ENCODE measurements around the gene CROCC.
"Not testable (repeated sequence)": the region's sequence is repeated elsewhere in the genome, so short reads cannot be mapped to it uniquely, and the experiment has no call there.

The CROCC gene

GRCh38 chr1:16891057-16891456, 30.7 kb upstream of the CROCC start:
- H3K36me3 Mint-ChIP-seq (ENCODE audit: insufficient read depth) = peaks cover 20% of the 10 kb centered on the region
- H3K27ac Mint-ChIP-seq (ENCODE audit: low read depth); H3K9me3 Mint-ChIP-seq; H3K27me3 Mint-ChIP-seq; ATAC-seq (replicated peaks; ENCODE audit: extremely low read depth, poor library complexity, severe bottlenecking); H3K4me3 Mint-ChIP-seq; DNase-seq (ENCODE audit: low spot score in 2 of 2): not testable (repeated sequence)
- H3K4me1 Mint-ChIP-seq = peaks cover 20% of the 10 kb centered on the region

- DNase-seq (ENCODE audit: low spot score in 2 of 2); ATAC-seq (replicated peaks; ENCODE audit: extremely low read depth, poor library complexity, severe bottlenecking); H3K9me3 Mint-ChIP-seq; H3K4me3 Mint-ChIP-seq; H3K27ac Mint-ChIP-seq (ENCODE audit: low read depth); H3K27me3 Mint-ChIP-seq: not testable (repeated sequence)
- Mint-ChIP-seq H3K4me1 (peaks cover 36% of the 10 kb centered on the region), H3K36me3 (ENCODE audit: insufficient read depth) (peaks cover 38% of the 10 kb centered on the region)
These were observed 28.7 kb upstream of the CROCC start for GRCh38 chr1:16892978-16893525.

- H3K9me3 Mint-ChIP-seq; H3K27me3 Mint-ChIP-seq; H3K27ac Mint-ChIP-seq (ENCODE audit: low read depth); DNase-seq (ENCODE audit: low spot score in 2 of 2); H3K4me3 Mint-ChIP-seq; ATAC-seq (replicated peaks; ENCODE audit: extremely low read depth, poor library complexity, severe bottlenecking): not testable (repeated sequence)
- Mint-ChIP-seq H3K36me3 (ENCODE audit: insufficient read depth) (peaks cover 37% of the 10 kb centered on the region), H3K4me1 (peaks cover 29% of the 10 kb centered on the region)
These were observed 27.9 kb upstream of the CROCC start for GRCh38 chr1:16893796-16894195.

- H3K27me3 Mint-ChIP-seq; DNase-seq (ENCODE audit: low spot score in 2 of 2); H3K9me3 Mint-ChIP-seq; ATAC-seq (replicated peaks; ENCODE audit: extremely low read depth, poor library complexity, severe bottlenecking): not testable (repeated sequence)
- H3K27ac Mint-ChIP-seq (ENCODE audit: low read depth) = peak overlapping the region; percentile 100
- H3K4me1 Mint-ChIP-seq = peaks cover 25% of the 10 kb centered on the region
- H3K36me3 Mint-ChIP-seq (ENCODE audit: insufficient read depth) = peaks cover 32% of the 10 kb centered on the region
- peak overlapping the region; percentile 24 for H3K4me3 Mint-ChIP-seq
These were observed 27.4 kb upstream of the CROCC start for GRCh38 chr1:16894338-16894737.

GRCh38 chr1:16895233-16895597, 26.5 kb upstream of the CROCC start:
- not testable (repeated sequence) for H3K9me3 Mint-ChIP-seq; H3K27me3 Mint-ChIP-seq; DNase-seq (ENCODE audit: low spot score in 2 of 2); ATAC-seq (replicated peaks; ENCODE audit: extremely low read depth, poor library complexity, severe bottlenecking)
- Mint-ChIP-seq H3K4me1 (peaks cover 25% of the 10 kb centered on the region), H3K27ac (ENCODE audit: low read depth) (peak overlapping the region; percentile 100), H3K4me3 (peak overlapping the region; percentile 76), H3K36me3 (ENCODE audit: insufficient read depth) (peaks cover 30% of the 10 kb centered on the region)

- peak; percentile 100 for ATAC-seq (replicated peaks; ENCODE audit: extremely low read depth, poor library complexity, severe bottlenecking)
- H3K4me3 Mint-ChIP-seq = peak within 1 kb of the TSS; percentile 76
- peaks cover 30% of the 10 kb centered on the region for H3K36me3 Mint-ChIP-seq (ENCODE audit: insufficient read depth)
- H3K27me3 Mint-ChIP-seq, H3K9me3 Mint-ChIP-seq: not testable (repeated sequence)
- H3K4me1 Mint-ChIP-seq = peaks cover 25% of the 10 kb centered on the region
- H3K27ac Mint-ChIP-seq (ENCODE audit: low read depth) = peak within 1 kb of the TSS; percentile 100
- peak; percentile 81 to 85 for DNase-seq (ENCODE audit: low spot score in 2 of 2)
These were observed 26.0 kb upstream of the CROCC start, which contains the start of gene RNU1-2 for GRCh38 chr1:16895598-16896315. Gene RNU1-2 (plus strand): TSS chr1:16895980.

GRCh38 chr1:16896316-16897055, 25.2 kb upstream of the CROCC start:
- peaks cover 30% of the 10 kb centered on the region for H3K36me3 Mint-ChIP-seq (ENCODE audit: insufficient read depth)
- H3K4me1 Mint-ChIP-seq = peaks cover 29% of the 10 kb centered on the region
- peak overlapping the region; percentile 76 for H3K4me3 Mint-ChIP-seq
- DNase-seq (ENCODE audit: low spot score in 2 of 2) = peak; percentile 41 to 56
- H3K9me3 Mint-ChIP-seq, H3K27me3 Mint-ChIP-seq: not testable (repeated sequence)
- H3K27ac Mint-ChIP-seq (ENCODE audit: low read depth) = peak overlapping the region; percentile 100
- ATAC-seq (replicated peaks; ENCODE audit: extremely low read depth, poor library complexity, severe bottlenecking) = peak; percentile 19

GRCh38 chr1:16897653-16898052, 24.1 kb upstream of the CROCC start:
- Mint-ChIP-seq H3K4me3 (peak overlapping the region; percentile 58), H3K4me1 (peaks cover 37% of the 10 kb centered on the region)
- not testable (repeated sequence) for H3K9me3 Mint-ChIP-seq

GRCh38 chr1:16898298-16898697, 23.4 kb upstream of the CROCC start:
- ATAC-seq (replicated peaks; ENCODE audit: extremely low read depth, poor library complexity, severe bottlenecking); H3K27me3 Mint-ChIP-seq; H3K4me3 Mint-ChIP-seq; DNase-seq (ENCODE audit: low spot score in 2 of 2); H3K9me3 Mint-ChIP-seq: not testable (repeated sequence)
- Mint-ChIP-seq H3K36me3 (ENCODE audit: insufficient read depth) (peaks cover 35% of the 10 kb centered on the region), H3K27ac (ENCODE audit: low read depth) (peak overlapping the region; percentile 100), H3K4me1 (peaks cover 44% of the 10 kb centered on the region)

More at GRCh38 chr1:16897653-16898052, 24.1 kb upstream of the CROCC start:
- not testable (repeated sequence) for ATAC-seq (replicated peaks; ENCODE audit: extremely low read depth, poor library complexity, severe bottlenecking); DNase-seq (ENCODE audit: low spot score in 2 of 2); H3K27me3 Mint-ChIP-seq
- peak overlapping the region; percentile 100 for H3K27ac Mint-ChIP-seq (ENCODE audit: low read depth)
- peaks cover 30% of the 10 kb centered on the region for H3K36me3 Mint-ChIP-seq (ENCODE audit: insufficient read depth)

GRCh38 chr1:16899020-16899419, 22.7 kb upstream of the CROCC start:
- peaks cover 49% of the 10 kb centered on the region for H3K4me1 Mint-ChIP-seq
- not testable (repeated sequence) for DNase-seq (ENCODE audit: low spot score in 2 of 2); ATAC-seq (replicated peaks; ENCODE audit: extremely low read depth, poor library complexity, severe bottlenecking); H3K27me3 Mint-ChIP-seq; H3K9me3 Mint-ChIP-seq; H3K27ac Mint-ChIP-seq (ENCODE audit: low read depth); H3K4me3 Mint-ChIP-seq
- H3K36me3 Mint-ChIP-seq (ENCODE audit: insufficient read depth) = peaks cover 35% of the 10 kb centered on the region

GRCh38 chr1:16900751-16901150, 21.0 kb upstream of the CROCC start:
- Mint-ChIP-seq H3K27me3 (no peaks in the 10 kb centered on the region), H3K4me3 (no peak overlapping the region), H3K27ac (ENCODE audit: low read depth) (no peak overlapping the region), H3K36me3 (ENCODE audit: insufficient read depth) (peaks cover 26% of the 10 kb centered on the region), H3K4me1 (peaks cover 44% of the 10 kb centered on the region), H3K9me3 (no peaks in the 10 kb centered on the region)
- ATAC-seq (replicated peaks; ENCODE audit: extremely low read depth, poor library complexity, severe bottlenecking) (no peak), DNase-seq (ENCODE audit: low spot score in 2 of 2) (no peak)

- not testable (repeated sequence) for H3K4me3 Mint-ChIP-seq; H3K27me3 Mint-ChIP-seq; DNase-seq (ENCODE audit: low spot score in 2 of 2); ATAC-seq (replicated peaks; ENCODE audit: extremely low read depth, poor library complexity, severe bottlenecking); H3K9me3 Mint-ChIP-seq
- peaks cover 38% of the 10 kb centered on the region for H3K4me1 Mint-ChIP-seq
- peaks cover 20% of the 10 kb centered on the region for H3K36me3 Mint-ChIP-seq (ENCODE audit: insufficient read depth)
- peak overlapping the region; percentile 7 for H3K27ac Mint-ChIP-seq (ENCODE audit: low read depth)
These were observed 20.4 kb upstream of the CROCC start for GRCh38 chr1:16901371-16901770.
